ENCODE data around the gene CSRNP3. TPM values are rescaled to one million over a fixed set of nuclear protein-coding genes. Genes with fewer than 3 reads are reported as not detected.
A peak's percentile ranks its signal among the peaks of the same experiment; 100 is the strongest.

CSRNP3 gene
- total and polyA plus RNA-seq, 4 donors = 0.18 to 2.2 (median 2.0) TPM

DNA sequence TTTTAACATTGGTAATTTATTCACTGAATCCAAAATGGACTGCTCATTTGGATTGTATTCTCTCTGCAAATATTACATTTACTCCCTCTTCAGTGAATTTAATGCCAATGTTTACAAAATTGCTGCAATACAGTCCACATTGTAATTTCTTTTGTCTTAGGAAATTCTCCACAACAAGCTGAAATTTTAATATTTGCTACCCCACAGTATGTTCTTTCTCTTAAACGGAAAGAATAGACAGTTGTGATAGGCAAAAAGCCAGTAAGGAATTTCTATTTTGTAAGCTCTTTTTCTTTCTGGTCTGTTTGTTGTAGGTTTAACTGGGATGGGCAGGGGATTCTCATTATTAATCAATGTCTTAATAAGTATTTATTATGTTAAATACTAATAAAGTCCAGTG is 92.0 kb downstream of the CSRNP3 start (continued):
- TF ChIP-seq, protein P1, sequence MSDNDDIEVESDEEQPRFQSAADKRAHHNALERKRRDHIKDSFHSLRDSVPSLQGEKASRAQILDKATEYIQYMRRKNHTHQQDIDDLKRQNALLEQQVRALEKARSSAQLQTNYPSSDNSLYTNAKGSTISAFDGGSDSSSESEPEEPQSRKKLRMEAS (IDR thresholded peaks at IDR 0.05) = no peak
- no peak for TF ChIP-seq JUND (IDR thresholded peaks at IDR 0.05)
- TF ChIP-seq FOXA1 (IDR thresholded peaks at IDR 0.05) = no peak
- TF ChIP-seq GABPA (IDR thresholded peaks at IDR 0.05 in 1 of 2, conservative IDR thresholded peaks at IDR 0.05 in 1 of 2) = no peak

DNA sequence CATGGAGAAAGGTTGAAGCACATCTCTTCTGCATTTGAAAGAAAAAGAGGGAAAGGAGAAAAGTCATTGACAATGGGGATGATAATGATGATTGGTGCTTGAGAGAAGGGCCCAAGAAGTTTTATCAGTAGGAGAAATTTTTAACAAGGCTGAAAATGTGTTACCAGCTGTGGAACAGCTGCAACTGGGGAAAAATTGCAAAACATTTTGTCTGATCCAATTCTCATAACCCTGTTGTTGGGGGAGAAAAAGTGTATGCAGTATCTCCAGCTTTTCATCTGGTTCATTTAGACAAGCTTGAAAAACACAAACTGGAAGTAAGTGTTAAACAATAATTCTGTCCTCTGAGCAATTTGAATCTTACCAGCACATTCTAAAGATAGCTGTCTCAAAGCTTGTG is 92.7 kb downstream of the CSRNP3 start:
- Histone ChIP-seq H3K27ac (ENCODE audit: low read depth in 1 of 2, low read length in 2 of 2) (no peak overlapping the region), H3K4me3 (ENCODE audit: low read depth in 1 of 3, low read length in 3 of 3) (no peak overlapping the region), H3K9me3 (ENCODE audit: control insufficient read depth in 4 of 4, low read length in 3 of 4) (no peaks in the 10 kb centered on the region), H3K4me1 (ENCODE audit: control insufficient read depth in 4 of 4, insufficient read depth in 4 of 4, low read length in 3 of 4) (no peaks in the 10 kb centered on the region), H3K9ac (ENCODE audit: low read depth in 1 of 2, low read length in 2 of 2) (no peak overlapping the region), H3K27me3 (ENCODE audit: control insufficient read depth in 4 of 4, insufficient read depth in 4 of 4, low read length in 3 of 4) (no peaks in the 10 kb centered on the region), H3K36me3 (ENCODE audit: control insufficient read depth in 4 of 4, insufficient read depth in 3 of 4, low read depth in 1 of 4, low read length in 3 of 4) (no peaks in the 10 kb centered on the region)
- TF ChIP-seq SP1 (IDR thresholded peaks at IDR 0.05) (no peak), RXRA (IDR thresholded peaks at IDR 0.05) (no peak), HNF4A (conservative IDR thresholded peaks at IDR 0.05) (no peak), FOXA2 (IDR thresholded peaks at IDR 0.05) (no peak), RAD21 (IDR thresholded peaks at IDR 0.05) (no peak), TAF1 (conservative IDR thresholded peaks at IDR 0.05) (no peak), HNF4G (IDR thresholded peaks at IDR 0.05) (no peak), JUND (IDR thresholded peaks at IDR 0.05) (no peak), GABPA (IDR thresholded peaks at IDR 0.05 in 1 of 2, conservative IDR thresholded peaks at IDR 0.05 in 1 of 2) (no peak), YY1 (IDR thresholded peaks at IDR 0.05) (no peak), FOXA1 (IDR thresholded peaks at IDR 0.05) (no peak), NR2F2 (IDR thresholded peaks at IDR 0.05) (no peak)
- TF ChIP-seq, protein P2, sequence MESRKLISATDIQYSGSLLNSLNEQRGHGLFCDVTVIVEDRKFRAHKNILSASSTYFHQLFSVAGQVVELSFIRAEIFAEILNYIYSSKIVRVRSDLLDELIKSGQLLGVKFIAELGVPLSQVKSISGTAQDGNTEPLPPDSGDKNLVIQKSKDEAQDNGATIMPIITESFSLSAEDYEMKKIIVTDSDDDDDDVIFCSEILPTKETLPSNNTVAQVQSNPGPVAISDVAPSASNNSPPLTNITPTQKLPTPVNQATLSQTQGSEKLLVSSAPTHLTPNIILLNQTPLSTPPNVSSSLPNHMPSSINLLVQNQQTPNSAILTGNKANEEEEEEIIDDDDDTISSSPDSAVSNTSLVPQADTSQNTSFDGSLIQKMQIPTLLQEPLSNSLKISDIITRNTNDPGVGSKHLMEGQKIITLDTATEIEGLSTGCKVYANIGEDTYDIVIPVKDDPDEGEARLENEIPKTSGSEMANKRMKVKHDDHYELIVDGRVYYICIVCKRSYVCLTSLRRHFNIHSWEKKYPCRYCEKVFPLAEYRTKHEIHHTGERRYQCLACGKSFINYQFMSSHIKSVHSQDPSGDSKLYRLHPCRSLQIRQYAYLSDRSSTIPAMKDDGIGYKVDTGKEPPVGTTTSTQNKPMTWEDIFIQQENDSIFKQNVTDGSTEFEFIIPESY (IDR thresholded peaks at IDR 0.05) = no peak
- TF ChIP-seq, protein P1 (IDR thresholded peaks at IDR 0.05) = no peak
- TF ChIP-seq, protein P3, sequence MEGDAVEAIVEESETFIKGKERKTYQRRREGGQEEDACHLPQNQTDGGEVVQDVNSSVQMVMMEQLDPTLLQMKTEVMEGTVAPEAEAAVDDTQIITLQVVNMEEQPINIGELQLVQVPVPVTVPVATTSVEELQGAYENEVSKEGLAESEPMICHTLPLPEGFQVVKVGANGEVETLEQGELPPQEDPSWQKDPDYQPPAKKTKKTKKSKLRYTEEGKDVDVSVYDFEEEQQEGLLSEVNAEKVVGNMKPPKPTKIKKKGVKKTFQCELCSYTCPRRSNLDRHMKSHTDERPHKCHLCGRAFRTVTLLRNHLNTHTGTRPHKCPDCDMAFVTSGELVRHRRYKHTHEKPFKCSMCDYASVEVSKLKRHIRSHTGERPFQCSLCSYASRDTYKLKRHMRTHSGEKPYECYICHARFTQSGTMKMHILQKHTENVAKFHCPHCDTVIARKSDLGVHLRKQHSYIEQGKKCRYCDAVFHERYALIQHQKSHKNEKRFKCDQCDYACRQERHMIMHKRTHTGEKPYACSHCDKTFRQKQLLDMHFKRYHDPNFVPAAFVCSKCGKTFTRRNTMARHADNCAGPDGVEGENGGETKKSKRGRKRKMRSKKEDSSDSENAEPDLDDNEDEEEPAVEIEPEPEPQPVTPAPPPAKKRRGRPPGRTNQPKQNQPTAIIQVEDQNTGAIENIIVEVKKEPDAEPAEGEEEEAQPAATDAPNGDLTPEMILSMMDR (IDR thresholded peaks at IDR 0.05; ENCODE audit: low read depth, low read length, missing input control) = no peak
- no peak for DNase-seq (ENCODE audit: low spot score)

DNA sequence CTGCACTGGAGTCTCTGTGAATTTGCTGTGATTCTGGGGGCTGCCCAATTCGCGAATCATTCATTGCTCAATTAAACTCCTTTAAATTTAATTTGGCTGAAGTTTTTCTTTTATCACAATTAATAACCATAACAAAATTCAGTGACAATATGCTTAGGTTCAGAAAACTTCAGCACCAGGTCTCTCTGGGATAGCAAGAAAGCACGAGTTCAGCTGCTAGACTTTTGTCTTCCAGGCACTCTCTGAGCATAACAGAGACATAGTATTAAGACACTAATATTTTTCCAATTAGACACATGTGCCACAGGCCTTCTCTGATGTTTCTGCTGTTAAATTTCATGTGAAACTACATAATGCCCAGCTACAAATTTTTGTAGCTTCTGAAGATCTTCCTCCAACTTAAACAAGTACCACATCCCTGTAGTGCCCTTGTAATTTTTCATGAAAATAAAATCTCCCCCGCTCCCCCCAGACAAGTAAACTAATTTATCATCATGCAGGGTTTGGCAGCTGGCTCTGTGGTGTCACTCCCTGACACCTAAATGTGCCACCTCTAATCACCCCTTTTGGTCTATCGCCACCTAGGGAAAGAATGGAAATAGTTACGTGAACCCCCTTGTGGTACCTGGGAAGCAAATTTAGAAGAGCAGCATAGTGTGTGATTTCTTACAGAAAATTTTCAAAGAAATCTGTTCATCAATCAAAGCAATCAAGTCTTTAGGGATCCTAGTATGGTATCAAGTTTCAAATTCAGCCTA is 94.1 kb downstream of the CSRNP3 start:
- Histone ChIP-seq H3K27ac (ENCODE audit: low read depth in 1 of 2, low read length in 2 of 2) (no peak overlapping the region), H3K27me3 (ENCODE audit: control insufficient read depth in 4 of 4, insufficient read depth in 4 of 4, low read length in 3 of 4) (no peaks in the 10 kb centered on the region), H3K9me3 (ENCODE audit: control insufficient read depth in 4 of 4, low read length in 3 of 4) (no peaks in the 10 kb centered on the region), H3K4me1 (ENCODE audit: control insufficient read depth in 4 of 4, insufficient read depth in 4 of 4, low read length in 3 of 4) (no peaks in the 10 kb centered on the region), H3K4me3 (ENCODE audit: low read depth in 1 of 3, low read length in 3 of 3) (no peak overlapping the region), H3K9ac (ENCODE audit: low read depth in 1 of 2, low read length in 2 of 2) (no peak overlapping the region), H3K36me3 (ENCODE audit: control insufficient read depth in 4 of 4, insufficient read depth in 3 of 4, low read depth in 1 of 4, low read length in 3 of 4) (no peaks in the 10 kb centered on the region)
- no peak for DNase-seq (ENCODE audit: low spot score)
- WGBS = 93% methylated on average over 6 of the region's 6 CpGs
- TF ChIP-seq TAF1 (conservative IDR thresholded peaks at IDR 0.05) = no peak
- no peak for TF ChIP-seq FOXA2 (IDR thresholded peaks at IDR 0.05)
- no peak for TF ChIP-seq JUND (IDR thresholded peaks at IDR 0.05)
- TF ChIP-seq FOXA1 (IDR thresholded peaks at IDR 0.05) = no peak
- no peak for TF ChIP-seq GABPA (IDR thresholded peaks at IDR 0.05 in 1 of 2, conservative IDR thresholded peaks at IDR 0.05 in 1 of 2)
- TF ChIP-seq YY1 (IDR thresholded peaks at IDR 0.05) = no peak
- no peak for TF ChIP-seq HNF4A (conservative IDR thresholded peaks at IDR 0.05)
- TF ChIP-seq, protein P1 (IDR thresholded peaks at IDR 0.05) = no peak
- no peak for TF ChIP-seq EGR1 (IDR thresholded peaks at IDR 0.05; ENCODE audit: low read depth in 2 of 2)
- TF ChIP-seq NR2F2 (IDR thresholded peaks at IDR 0.05) = no peak
- TF ChIP-seq, protein P4, sequence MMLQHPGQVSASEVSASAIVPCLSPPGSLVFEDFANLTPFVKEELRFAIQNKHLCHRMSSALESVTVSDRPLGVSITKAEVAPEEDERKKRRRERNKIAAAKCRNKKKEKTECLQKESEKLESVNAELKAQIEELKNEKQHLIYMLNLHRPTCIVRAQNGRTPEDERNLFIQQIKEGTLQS (IDR thresholded peaks at IDR 0.05) = no peak
- TF ChIP-seq SP1 (IDR thresholded peaks at IDR 0.05) = no peak
- TF ChIP-seq RAD21 (IDR thresholded peaks at IDR 0.05) = peak in 1 of 2 donors; percentile 18
- no peak for TF ChIP-seq HNF4G (IDR thresholded peaks at IDR 0.05)
- no peak for TF ChIP-seq RXRA (IDR thresholded peaks at IDR 0.05)
- TF ChIP-seq, protein P3 (IDR thresholded peaks at IDR 0.05; ENCODE audit: low read depth, low read length, missing input control) = no peak

Measured in liver (tissue), 9 donors.